K562 (cell line): ENCODE results near the gene TCF3. TPM values are rescaled to one million over a fixed set of nuclear protein-coding genes. Genes with fewer than 3 reads are reported as not detected.

Experiments used
- ARNT ChIP-seq, 2 experiments: fragments of 450-650 bp; IDR thresholded peaks; 2 replicates each; pipeline ENCODE4 v1.6.1; 2016; ENCODE audit warnings: mild to moderate bottlenecking in 1 of 2
- BMI1 ChIP-seq: fragments of 150-350 bp; IDR thresholded peaks from 2 replicates; pipeline ENCODE4 v1.6.1; 2014; ENCODE audit warnings: low read length
- FOXJ3 ChIP-seq: sonication (generic); formaldehyde crosslinking; IDR thresholded peaks from 2 replicates; pipeline ENCODE4 v1.4.0; 2020; ENCODE audit warnings: mild to moderate bottlenecking, missing genetic modification reagents
- NFATC3 ChIP-seq: fragments of 450-650 bp; IDR thresholded peaks from 2 replicates; pipeline ENCODE4 v1.6.1; 2017; ENCODE audit warnings: mild to moderate bottlenecking
- PPARD ChIP-seq: fragments of 250-450 bp; sonication (Bioruptor Pico); IDR thresholded peaks from 2 replicates; pipeline ENCODE4 v1.8.0; 2022; ENCODE audit warnings: inconsistent platforms, mild to moderate bottlenecking, moderate library complexity
- PYGO2 ChIP-seq: fragments of 450-650 bp; IDR thresholded peaks from 2 replicates; pipeline ENCODE4 v1.6.1; 2016; ENCODE audit warnings: mild to moderate bottlenecking, missing genetic modification characterization, moderate library complexity, missing compliant biosample characterization
- RBM17 ChIP-seq: fragments of 200-400 bp; formaldehyde crosslinking; IDR thresholded peaks from 2 replicates; pipeline ENCODE4 v1.6.1; 2017; ENCODE audit warnings: low read depth, mild to moderate bottlenecking, low read length, borderline replicate concordance
- RBM22 ChIP-seq: fragments of 200-400 bp; formaldehyde crosslinking; IDR thresholded peaks from 2 replicates; pipeline ENCODE4 v1.6.1; 2018; ENCODE audit warnings: low read length, low read depth; ENCODE audit not compliant: poor library complexity, severe bottlenecking
- SMAD3 ChIP-seq: fragments of 450-650 bp; formaldehyde crosslinking; conservative IDR thresholded peaks from 2 replicates; pipeline ENCODE4 v1.4.0; 2020; ENCODE audit warnings: mild to moderate bottlenecking
- SMC3 ChIP-seq: conservative IDR thresholded peaks from 2 replicates; pipeline ENCODE4 v1.6.1; 2011; ENCODE audit warnings: low read depth, low read length, improper control_type of control experiment; ENCODE audit not compliant: insufficient read depth
- TBL1XR1 ChIP-seq, 2 experiments: IDR thresholded peaks; 2 replicates each; pipeline ENCODE4 v1.6.1; 2012; ENCODE audit warnings: improper control_type of control experiment in 2 of 2, low read length in 2 of 2, mild to moderate bottlenecking in 1 of 2
- TRIM28 ChIP-seq: fragments of 450-650 bp; IDR thresholded peaks from 2 replicates; pipeline ENCODE4 v1.6.1; 2017
- XRCC3 ChIP-seq: fragments of 450-650 bp; IDR thresholded peaks from 2 replicates; pipeline ENCODE4 v1.6.1; 2017; ENCODE audit warnings: mild to moderate bottlenecking, moderate library complexity
- ZBTB1 ChIP-seq: sonication (generic); formaldehyde crosslinking; IDR thresholded peaks from 2 replicates; pipeline ENCODE4 v1.8.1; 2023; ENCODE audit warnings: missing genetic modification reagents, low read depth, mild to moderate bottlenecking, borderline replicate concordance
- ZKSCAN8 ChIP-seq: fragments of 200-800 bp; sonication (Bioruptor generic); IDR thresholded peaks from 2 replicates; pipeline ENCODE4 v1.6.1; 2016; ENCODE audit warnings: missing genetic modification characterization, missing compliant biosample characterization
- ZNF197 ChIP-seq: fragments of 200-800 bp; sonication (Bioruptor generic); IDR thresholded peaks from 2 replicates; pipeline ENCODE4 v1.6.1; 2016; ENCODE audit warnings: low read depth, missing genetic modification characterization, missing compliant biosample characterization
- ZNF324 ChIP-seq: fragments of 250-450 bp; sonication (Bioruptor Pico); IDR thresholded peaks from 2 replicates; pipeline ENCODE4 v1.4.0; 2020; ENCODE audit warnings: mild to moderate bottlenecking
- ZNF561 ChIP-seq: fragments of 450-650 bp; formaldehyde crosslinking; conservative IDR thresholded peaks from 2 replicates; pipeline ENCODE4 v1.4.0; 2020; ENCODE audit warnings: mild to moderate bottlenecking, moderate library complexity
- polyA plus RNA-seq, 8 experiments: library from polyadenylated mRNA; depleted of rRNA in 4 of 8; stranded (reverse) in 5 of 8; unstranded in 3 of 8; fragments of >200 nt; fragmentation: Nextera tagmentation in 2 of 8; fragmentation: Illumina TruSeq in 1 of 8; extraction: Ambion mirVana in 2 of 8; extraction: Trizol in 1 of 8; gene quantifications; 2 replicates each; pipeline versions ENCODE4 v1.2.1 to v1.2.3, GENCODE V29; 2011 to 2014; ENCODE audit warnings: inconsistent platforms in 1 of 8, missing spikeins in 1 of 8
- total RNA-seq, 7 experiments: library from RNA; depleted of rRNA in 6 of 7; stranded (reverse); fragments of >200 nt in 6 of 7; fragmentation: Illumina TruSeq in 2 of 7; extraction: Trizol in 2 of 7; gene quantifications; 2 replicates each; pipeline versions ENCODE4 v1.2.1 to v1.2.3, GENCODE V29; 2011 to 2021; ENCODE audit warnings: low replicate concordance in 1 of 7
- TF ChIP-seq, protein P1 (sequence below): IDR thresholded peaks from 2 replicates; pipeline ENCODE4 v1.6.1; 2014; ENCODE audit warnings: antibody characterized with exemption
- TF ChIP-seq, protein P2 (sequence below): IDR thresholded peaks from 3 replicates; pipeline ENCODE4 v1.6.1; 2011; ENCODE audit warnings: borderline replicate concordance, mild to moderate bottlenecking; ENCODE audit not compliant: insufficient read length, insufficient read depth
- TF ChIP-seq, protein P3 (sequence below): fragments of 250-450 bp; sonication (Bioruptor Pico); IDR thresholded peaks from 2 replicates; pipeline ENCODE4 v1.6.1; 2021; ENCODE audit warnings: mild to moderate bottlenecking
- TF ChIP-seq, protein P4 (sequence below), 2 experiments: fragments of 450-650 bp in 1 of 2; sonication (generic) in 1 of 2; formaldehyde crosslinking in 1 of 2; IDR thresholded peaks in 1 of 2; conservative IDR thresholded peaks in 1 of 2; 2 replicates each; pipeline versions ENCODE4 v1.6.1 to v1.8.1; 2016 to 2023; ENCODE audit warnings: mild to moderate bottlenecking in 2 of 2, moderate library complexity in 2 of 2, inconsistent platforms in 1 of 2, missing genetic modification reagents in 1 of 2
- TF ChIP-seq, protein P5 (sequence below): fragments of 250-450 bp; sonication (Bioruptor Pico); IDR thresholded peaks from 2 replicates; pipeline ENCODE4 v1.8.0; 2022; ENCODE audit warnings: moderate library complexity, mild to moderate bottlenecking, inconsistent platforms

TCF3 gene
- total and polyA plus RNA-seq, 9 of the 15 experiments (the other 6 are each of a cell fraction or from before 2014, with no cell fraction given) = 5.6 to 259 (median 84.0) TPM

DNA sequence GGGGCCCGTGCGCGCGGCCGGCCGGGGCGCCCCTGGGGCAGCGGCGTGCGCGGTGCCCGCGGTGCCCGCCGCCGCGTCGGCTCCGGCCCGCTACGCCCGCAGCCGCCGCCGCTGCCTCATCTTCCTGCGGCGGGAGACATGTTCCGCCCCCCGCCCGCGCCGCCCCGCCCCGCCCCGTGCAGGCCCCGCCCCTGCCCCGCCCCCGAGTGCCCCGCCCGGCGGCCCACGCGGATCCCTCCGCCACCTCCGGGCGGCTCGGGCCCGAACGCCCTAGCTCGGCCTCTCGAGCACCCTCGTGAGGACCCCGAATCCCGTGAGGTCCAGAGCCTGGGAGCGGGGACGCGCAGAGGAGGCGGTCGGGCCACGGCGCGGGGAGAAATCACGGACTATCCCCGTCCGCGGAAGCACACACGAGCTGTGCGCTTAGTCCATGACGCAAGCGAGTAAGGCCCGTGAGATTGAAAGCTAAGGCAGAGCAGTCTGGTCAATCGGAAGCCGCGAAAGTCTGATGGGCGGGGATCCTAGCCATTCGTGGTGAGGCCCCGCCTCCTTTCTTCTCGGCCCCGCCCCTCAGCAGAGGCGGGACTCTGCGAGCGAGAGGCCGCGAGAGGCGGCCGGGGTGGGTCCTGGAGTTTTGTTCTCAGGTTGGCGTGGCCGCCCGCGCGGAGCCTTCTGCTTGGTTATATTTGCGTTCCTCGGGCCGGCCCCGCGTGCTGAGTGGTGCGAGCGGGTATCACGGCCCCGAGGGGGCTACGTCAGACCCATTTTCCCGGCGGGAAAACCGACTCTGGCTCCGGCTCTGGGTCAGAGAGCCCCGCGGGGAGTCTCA is at the start of gene TCF3 (continued):
- TF ChIP-seq, protein P1, sequence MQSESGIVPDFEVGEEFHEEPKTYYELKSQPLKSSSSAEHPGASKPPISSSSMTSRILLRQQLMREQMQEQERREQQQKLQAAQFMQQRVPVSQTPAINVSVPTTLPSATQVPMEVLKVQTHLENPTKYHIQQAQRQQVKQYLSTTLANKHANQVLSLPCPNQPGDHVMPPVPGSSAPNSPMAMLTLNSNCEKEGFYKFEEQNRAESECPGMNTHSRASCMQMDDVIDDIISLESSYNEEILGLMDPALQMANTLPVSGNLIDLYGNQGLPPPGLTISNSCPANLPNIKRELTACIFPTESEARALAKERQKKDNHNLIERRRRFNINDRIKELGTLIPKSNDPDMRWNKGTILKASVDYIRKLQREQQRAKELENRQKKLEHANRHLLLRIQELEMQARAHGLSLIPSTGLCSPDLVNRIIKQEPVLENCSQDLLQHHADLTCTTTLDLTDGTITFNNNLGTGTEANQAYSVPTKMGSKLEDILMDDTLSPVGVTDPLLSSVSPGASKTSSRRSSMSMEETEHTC = no peak; the same call in 1 of the 2 replicates
- TF ChIP-seq XRCC3 (no peak), PPARD (no peak), ZKSCAN8 (CRISPR knock-in tag) (no peak), PYGO2 (tag) (no peak), ZNF324 (no peak), ZNF197 (peak; percentile 24; the same call in 1 of the 2 replicates), SMC3 (no peak), ARNT (IDR thresholded peaks at IDR 0.05) (peak in 1 of 2 experiments; percentile 9; a peak in 1 of 4 replicates), ZBTB1 (CRISPR knock-in tag) (no peak), NFATC3 (no peak), TRIM28 (no peak), RBM22 (peak; percentile 59), BMI1 (no peak), SMAD3 (CRISPR knock-in tag) (peak; percentile 65; the same call in 1 of the 2 replicates), TBL1XR1 (IDR thresholded peaks at IDR 0.05; ENCODE audit: low read length in 2 of 2) (no peak), FOXJ3 (CRISPR knock-in tag) (no peak), ZNF561 (CRISPR knock-in tag) (no peak), RBM17 (no peak)
- TF ChIP-seq, protein P2, sequence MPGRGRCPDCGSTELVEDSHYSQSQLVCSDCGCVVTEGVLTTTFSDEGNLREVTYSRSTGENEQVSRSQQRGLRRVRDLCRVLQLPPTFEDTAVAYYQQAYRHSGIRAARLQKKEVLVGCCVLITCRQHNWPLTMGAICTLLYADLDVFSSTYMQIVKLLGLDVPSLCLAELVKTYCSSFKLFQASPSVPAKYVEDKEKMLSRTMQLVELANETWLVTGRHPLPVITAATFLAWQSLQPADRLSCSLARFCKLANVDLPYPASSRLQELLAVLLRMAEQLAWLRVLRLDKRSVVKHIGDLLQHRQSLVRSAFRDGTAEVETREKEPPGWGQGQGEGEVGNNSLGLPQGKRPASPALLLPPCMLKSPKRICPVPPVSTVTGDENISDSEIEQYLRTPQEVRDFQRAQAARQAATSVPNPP = no peak
- TF ChIP-seq, protein P3, sequence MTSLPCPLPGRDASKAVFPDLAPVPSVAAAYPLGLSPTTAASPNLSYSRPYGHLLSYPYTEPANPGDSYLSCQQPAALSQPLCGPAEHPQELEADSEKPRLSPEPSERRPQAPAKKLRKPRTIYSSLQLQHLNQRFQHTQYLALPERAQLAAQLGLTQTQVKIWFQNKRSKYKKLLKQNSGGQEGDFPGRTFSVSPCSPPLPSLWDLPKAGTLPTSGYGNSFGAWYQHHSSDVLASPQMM (CRISPR knock-in tag) = no peak
- TF ChIP-seq, protein P4, sequence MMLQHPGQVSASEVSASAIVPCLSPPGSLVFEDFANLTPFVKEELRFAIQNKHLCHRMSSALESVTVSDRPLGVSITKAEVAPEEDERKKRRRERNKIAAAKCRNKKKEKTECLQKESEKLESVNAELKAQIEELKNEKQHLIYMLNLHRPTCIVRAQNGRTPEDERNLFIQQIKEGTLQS (IDR thresholded peaks at IDR 0.05) = peak; percentile 100
- TF ChIP-seq, protein P4 (CRISPR knock-in tag; conservative IDR thresholded peaks at IDR 0.05) = peak; percentile 95
- TF ChIP-seq, protein P5, sequence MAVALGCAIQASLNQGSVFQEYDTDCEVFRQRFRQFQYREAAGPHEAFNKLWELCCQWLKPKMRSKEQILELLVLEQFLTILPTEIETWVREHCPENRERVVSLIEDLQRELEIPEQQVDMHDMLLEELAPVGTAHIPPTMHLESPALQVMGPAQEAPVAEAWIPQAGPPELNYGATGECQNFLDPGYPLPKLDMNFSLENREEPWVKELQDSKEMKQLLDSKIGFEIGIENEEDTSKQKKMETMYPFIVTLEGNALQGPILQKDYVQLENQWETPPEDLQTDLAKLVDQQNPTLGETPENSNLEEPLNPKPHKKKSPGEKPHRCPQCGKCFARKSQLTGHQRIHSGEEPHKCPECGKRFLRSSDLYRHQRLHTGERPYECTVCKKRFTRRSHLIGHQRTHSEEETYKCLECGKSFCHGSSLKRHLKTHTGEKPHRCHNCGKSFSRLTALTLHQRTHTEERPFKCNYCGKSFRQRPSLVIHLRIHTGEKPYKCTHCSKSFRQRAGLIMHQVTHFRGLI = no peak
